Measurements from ENCODE around the gene RPP25L.
A peak's percentile ranks its signal among the peaks of the same experiment; 100 is the strongest.

The RPP25L gene

DNA sequence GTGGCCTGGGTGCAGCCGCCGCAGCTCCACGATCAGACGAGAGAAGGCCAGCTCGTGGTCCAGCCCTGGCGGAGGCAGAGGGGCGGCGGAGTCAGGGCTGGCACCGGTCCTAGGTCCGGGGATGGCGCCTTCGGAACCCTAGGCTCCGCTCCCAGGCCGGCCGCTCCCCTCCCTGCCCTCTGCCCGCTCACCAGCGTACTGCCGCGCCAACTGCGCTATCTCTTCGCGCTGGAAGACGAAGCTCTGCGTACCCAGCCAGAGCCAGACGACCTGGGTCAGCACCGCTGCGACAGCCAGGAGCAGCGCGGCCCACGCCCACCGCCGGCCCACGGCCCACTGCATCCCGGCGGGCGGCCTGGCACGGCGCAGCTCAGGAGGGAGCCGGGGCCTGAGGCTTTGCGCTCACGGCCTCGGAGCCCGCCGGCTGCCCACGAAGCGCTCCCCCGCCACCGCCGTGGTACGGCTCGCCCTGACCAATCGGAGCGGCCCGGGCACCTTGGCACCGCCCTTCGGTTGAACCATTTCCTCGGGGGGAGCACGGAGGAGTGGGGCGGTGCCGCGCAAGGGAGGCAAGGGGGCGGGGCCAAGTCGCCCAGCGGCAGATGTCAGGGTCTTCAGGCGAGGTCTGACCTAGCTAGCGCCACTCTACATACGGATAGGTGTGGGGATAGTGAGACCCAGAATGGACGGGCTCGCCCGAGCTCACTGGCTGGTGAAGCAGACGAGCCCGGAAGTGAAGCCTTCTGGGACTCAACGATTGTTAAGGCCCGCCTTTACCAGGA is 25.6 kb upstream of the RPP25L start, which contains the start of gene SIGMAR1:
Gene SIGMAR1 (minus strand): TSS at position 432 of the 782 bp plus-strand sequence. CDS start 90 bp downstream, at position 342.
- peak within 1 kb of the TSS; percentile 86 for H3K4me3 ChIP-seq (ENCODE audit: low read length)
- peak; percentile 94 for DNase-seq (ENCODE audit: low read depth)

DNA sequence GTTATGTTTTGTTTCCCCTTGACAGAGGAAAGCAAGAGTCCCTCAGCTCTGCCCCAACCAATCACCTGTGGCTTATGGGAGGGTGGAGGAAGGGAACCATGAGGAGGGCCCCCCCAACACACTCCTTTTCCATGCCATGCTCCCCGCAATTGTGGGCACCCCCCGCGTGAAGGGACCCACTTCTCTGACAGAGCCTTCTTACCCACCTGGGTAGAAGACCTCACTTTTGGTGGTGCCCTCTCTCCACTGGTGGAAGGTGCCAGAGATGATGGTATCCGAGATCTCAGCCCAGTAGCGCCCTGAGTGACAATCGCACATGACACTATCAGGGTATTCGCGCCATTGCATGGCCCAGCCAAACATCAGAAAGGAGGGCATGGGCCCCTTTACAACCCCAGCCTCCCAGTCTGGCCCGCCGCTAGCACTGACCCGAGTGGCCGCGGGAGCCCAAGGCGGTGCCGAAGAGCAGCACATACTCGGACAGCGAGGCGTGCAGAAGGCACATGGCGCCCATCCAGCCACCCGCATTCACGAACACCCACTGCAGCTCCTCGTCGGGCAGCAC is 25.0 kb upstream of the RPP25L start:
- no peak for DNase-seq (ENCODE audit: low read depth)
- TF ChIP-seq, protein P1, sequence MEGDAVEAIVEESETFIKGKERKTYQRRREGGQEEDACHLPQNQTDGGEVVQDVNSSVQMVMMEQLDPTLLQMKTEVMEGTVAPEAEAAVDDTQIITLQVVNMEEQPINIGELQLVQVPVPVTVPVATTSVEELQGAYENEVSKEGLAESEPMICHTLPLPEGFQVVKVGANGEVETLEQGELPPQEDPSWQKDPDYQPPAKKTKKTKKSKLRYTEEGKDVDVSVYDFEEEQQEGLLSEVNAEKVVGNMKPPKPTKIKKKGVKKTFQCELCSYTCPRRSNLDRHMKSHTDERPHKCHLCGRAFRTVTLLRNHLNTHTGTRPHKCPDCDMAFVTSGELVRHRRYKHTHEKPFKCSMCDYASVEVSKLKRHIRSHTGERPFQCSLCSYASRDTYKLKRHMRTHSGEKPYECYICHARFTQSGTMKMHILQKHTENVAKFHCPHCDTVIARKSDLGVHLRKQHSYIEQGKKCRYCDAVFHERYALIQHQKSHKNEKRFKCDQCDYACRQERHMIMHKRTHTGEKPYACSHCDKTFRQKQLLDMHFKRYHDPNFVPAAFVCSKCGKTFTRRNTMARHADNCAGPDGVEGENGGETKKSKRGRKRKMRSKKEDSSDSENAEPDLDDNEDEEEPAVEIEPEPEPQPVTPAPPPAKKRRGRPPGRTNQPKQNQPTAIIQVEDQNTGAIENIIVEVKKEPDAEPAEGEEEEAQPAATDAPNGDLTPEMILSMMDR (IDR thresholded peaks at IDR 0.05; ENCODE audit: insufficient read depth, low read depth, low read length, missing control alignments), result no peak
- peak overlapping the region; percentile 86 for H3K4me3 ChIP-seq (ENCODE audit: low read length)

More for the DNA sequence above, 25.6 kb upstream of the RPP25L start, which contains the start of gene SIGMAR1:
- TF ChIP-seq, protein P1 (IDR thresholded peaks at IDR 0.05; ENCODE audit: insufficient read depth, low read depth, low read length, missing control alignments), result no peak

GRCh38 chr9:34635556-34635955 is 23.7 kb upstream of the RPP25L start:
- TF ChIP-seq, protein P1 (IDR thresholded peaks at IDR 0.05; ENCODE audit: insufficient read depth, low read depth, low read length, missing control alignments), result no peak
- DNase-seq (ENCODE audit: low read depth), result no peak
- H3K4me3 ChIP-seq (ENCODE audit: low read length), result no peak overlapping the region

DNA sequence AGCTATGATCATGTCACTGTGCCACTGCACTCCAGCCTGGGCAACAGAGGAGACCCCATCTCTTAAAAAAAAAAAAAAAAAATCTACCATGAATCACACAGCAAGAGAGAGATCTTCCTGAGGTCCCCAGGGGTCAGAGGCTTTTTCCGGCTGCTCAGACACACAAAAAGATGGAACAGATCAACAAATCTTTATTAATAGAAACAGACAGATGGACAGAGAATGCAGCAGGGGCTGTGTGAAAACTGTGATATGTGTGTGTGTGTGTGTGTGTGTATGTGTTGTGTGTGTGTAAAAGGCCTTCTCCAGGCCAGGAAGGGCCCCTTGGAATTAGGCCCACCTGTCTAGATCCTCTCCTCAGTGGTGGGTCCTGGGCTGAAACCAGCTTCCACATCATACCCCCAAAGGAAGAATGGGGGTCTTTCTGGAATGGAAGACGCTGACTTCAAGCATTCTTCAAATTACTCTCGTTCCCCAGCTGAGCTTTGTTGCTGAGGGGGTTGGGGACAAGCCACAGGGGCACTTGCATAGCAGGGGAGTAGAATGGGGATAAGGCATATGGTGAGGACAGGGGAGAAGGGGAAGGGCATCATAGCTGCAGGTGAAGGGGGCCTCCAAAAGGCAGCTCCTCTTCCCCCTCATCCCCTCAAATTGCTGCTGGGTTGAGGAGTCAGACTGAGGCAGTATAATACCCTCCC is 22.8 kb upstream of the RPP25L start:
- no peak overlapping the region for H3K4me3 ChIP-seq (ENCODE audit: low read length)
- no peak for DNase-seq (ENCODE audit: low read depth)
- TF ChIP-seq, protein P1 (IDR thresholded peaks at IDR 0.05; ENCODE audit: insufficient read depth, low read depth, low read length, missing control alignments), result no peak

GRCh38 chr9:34633851-34634550 is 22.1 kb upstream of the RPP25L start:
- DNase-seq (ENCODE audit: low read depth), result peak; percentile 77
- H3K4me3 ChIP-seq (ENCODE audit: low read length), result no peak overlapping the region
- TF ChIP-seq, protein P1 (IDR thresholded peaks at IDR 0.05; ENCODE audit: insufficient read depth, low read depth, low read length, missing control alignments), result peak; percentile 87

DNA sequence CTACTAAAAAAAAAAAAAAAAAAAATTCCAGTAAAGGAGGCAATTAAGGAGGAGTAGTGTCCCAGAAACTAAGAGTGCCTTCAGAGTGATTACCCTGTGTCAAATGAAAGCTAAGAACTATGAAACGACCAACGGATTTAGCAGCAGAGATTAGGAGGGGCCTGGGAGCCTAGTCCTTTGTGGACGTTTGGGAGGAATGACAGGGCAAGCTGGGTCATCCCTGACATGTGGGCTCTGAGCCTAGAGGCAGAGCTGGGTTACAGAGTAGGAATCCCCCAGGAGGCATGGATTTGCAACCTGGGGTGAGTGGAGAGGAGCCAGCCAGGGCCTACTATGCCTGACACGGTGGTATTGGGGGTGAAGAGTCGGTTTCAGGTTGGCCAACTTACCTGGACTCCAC is 21.3 kb upstream of the RPP25L start:
- H3K4me3 ChIP-seq (ENCODE audit: low read length), result no peak overlapping the region
- TF ChIP-seq, protein P1 (IDR thresholded peaks at IDR 0.05; ENCODE audit: insufficient read depth, low read depth, low read length, missing control alignments), result no peak
- DNase-seq (ENCODE audit: low read depth), result no peak
